HEK293 (cell line): ENCODE measurements around the gene C19orf73.

Source experiments
- CTCF ChIA-PET: fragments of 350-600 bp; formaldehyde crosslinking; extraction: SDS; loops from one replicate; lab custom pipeline; 2021; ENCODE audit warnings: antibody characterized with exemption; lab: Yijun Ruan, JAX
- POLR2A ChIA-PET: fragments of 300-600 bp; formaldehyde crosslinking; extraction: SDS; loops from one replicate; lab custom pipeline; 2020; ENCODE audit warnings: antibody characterized with exemption, inconsistent platforms; lab: Yijun Ruan, JAX
- H3K27ac ChIP-seq: fragments of 200-500 bp; sonication (Bioruptor generic); 2 replicates; pipeline ENCODE4 v1.5.1; 2014; ENCODE audit warnings: low read depth, low read length, control low read depth, inconsistent platforms; ENCODE audit errors: extremely low read depth
- H3K36me3 ChIP-seq, 2 experiments: fragments of 200-500 bp in 1 of 2; sonication (Bioruptor generic) in 1 of 2; 1 replicate in 1 of 2; 2 replicates in 1 of 2; pipeline ENCODE4 v1.5.1; 2014 to 2017; ENCODE audit warnings: inconsistent platforms in 2 of 2, low read length in 2 of 2; ENCODE audit not compliant: control insufficient read depth in 2 of 2, insufficient read depth in 1 of 2
- H3K4me1 ChIP-seq: fragments of 200-500 bp; sonication (Bioruptor generic); 2 replicates; pipeline ENCODE4 v1.5.1; 2014; ENCODE audit warnings: mild to moderate bottlenecking, low read length, inconsistent platforms; ENCODE audit not compliant: control insufficient read depth, insufficient read depth
- H3K4me3 ChIP-seq: 2 replicates; pipeline ENCODE4 v1.5.1; 2011; ENCODE audit warnings: low read depth, mild to moderate bottlenecking, control low read depth, low read length, moderate library complexity
- H3K9me3 ChIP-seq: fragments of 200-500 bp; sonication (Bioruptor generic); 2 replicates; pipeline ENCODE4 v1.5.1; 2014; ENCODE audit warnings: low read depth, low read length, inconsistent platforms; ENCODE audit not compliant: control insufficient read depth, insufficient read depth
- GLIS2 ChIP-seq: fragments of 450-650 bp; formaldehyde crosslinking; IDR thresholded peaks from 2 replicates; pipeline ENCODE4 v1.5.1; 2016; ENCODE audit warnings: missing biosample characterization, missing genetic modification characterization
- IKZF3 ChIP-seq: fragments of 450-650 bp; IDR thresholded peaks from 2 replicates; pipeline ENCODE4 v1.5.0; 2018; ENCODE audit warnings: missing biosample characterization, mild to moderate bottlenecking, missing genetic modification characterization, moderate library complexity
- RBAK ChIP-seq: fragments of 450-650 bp; formaldehyde crosslinking; IDR thresholded peaks from 2 replicates; pipeline ENCODE4 v1.5.1; 2016; ENCODE audit warnings: missing biosample characterization, missing genetic modification characterization
- REPIN1 ChIP-seq: fragments of 450-650 bp; formaldehyde crosslinking; IDR thresholded peaks from 2 replicates; pipeline ENCODE4 v1.5.1; 2017; ENCODE audit warnings: missing biosample characterization, missing genetic modification characterization, low read depth
- TRIM28 ChIP-seq: IDR thresholded peaks from 2 replicates; pipeline ENCODE4 v1.6.1; 2011; ENCODE audit warnings: low read length, control low read depth, borderline replicate concordance
- ZBTB20 ChIP-seq: fragments of 450-650 bp; formaldehyde crosslinking; IDR thresholded peaks from 2 replicates; pipeline ENCODE4 v1.5.1; 2016; ENCODE audit warnings: missing biosample characterization, missing genetic modification characterization
- ZBTB8A ChIP-seq: fragments of 450-650 bp; formaldehyde crosslinking; IDR thresholded peaks from 2 replicates; pipeline ENCODE4 v1.5.1; 2016; ENCODE audit warnings: missing biosample characterization, missing genetic modification characterization
- ZFHX2 ChIP-seq: fragments of 450-650 bp; formaldehyde crosslinking; conservative IDR thresholded peaks from 2 replicates; pipeline ENCODE4 v1.5.1; 2016; ENCODE audit warnings: missing biosample characterization, missing genetic modification characterization
- ZFP69B ChIP-seq: fragments of 450-650 bp; formaldehyde crosslinking; IDR thresholded peaks from 2 replicates; pipeline ENCODE4 v1.5.1; 2016; ENCODE audit warnings: missing biosample characterization, missing genetic modification characterization
- ZNF133 ChIP-seq: fragments of 450-650 bp; formaldehyde crosslinking; IDR thresholded peaks from 2 replicates; pipeline ENCODE4 v1.5.1; 2016; ENCODE audit warnings: missing biosample characterization, missing genetic modification characterization
- ZNF140 ChIP-seq: fragments of 450-650 bp; formaldehyde crosslinking; IDR thresholded peaks from 2 replicates; pipeline ENCODE4 v1.5.1; 2016; ENCODE audit warnings: missing biosample characterization, missing genetic modification characterization
- ZNF223 ChIP-seq: fragments of 450-650 bp; formaldehyde crosslinking; IDR thresholded peaks from 2 replicates; pipeline ENCODE4 v1.5.1; 2016; ENCODE audit warnings: missing biosample characterization, missing genetic modification characterization
- ZNF521 ChIP-seq: fragments of 450-650 bp; formaldehyde crosslinking; IDR thresholded peaks from 2 replicates; pipeline ENCODE4 v1.5.1; 2017; ENCODE audit warnings: missing biosample characterization, mild to moderate bottlenecking, missing genetic modification characterization
- ZNF558 ChIP-seq: fragments of 450-650 bp; formaldehyde crosslinking; IDR thresholded peaks from 2 replicates; pipeline ENCODE4 v1.5.1; 2016; ENCODE audit warnings: missing biosample characterization, missing genetic modification characterization
- ZNF560 ChIP-seq: fragments of 450-650 bp; formaldehyde crosslinking; IDR thresholded peaks from 2 replicates; pipeline ENCODE4 v1.5.1; 2017; ENCODE audit warnings: missing biosample characterization, missing genetic modification characterization, borderline replicate concordance
- ZNF580 ChIP-seq: fragments of 450-650 bp; formaldehyde crosslinking; IDR thresholded peaks from 2 replicates; pipeline ENCODE4 v1.5.1; 2016; ENCODE audit warnings: missing biosample characterization, missing genetic modification characterization
- ZNF701 ChIP-seq: fragments of 450-650 bp; formaldehyde crosslinking; IDR thresholded peaks from 2 replicates; pipeline ENCODE4 v1.5.1; 2016; ENCODE audit warnings: missing biosample characterization, missing genetic modification characterization
- ZNF777 ChIP-seq: fragments of 450-650 bp; formaldehyde crosslinking; IDR thresholded peaks from 2 replicates; pipeline ENCODE4 v1.5.1; 2017; ENCODE audit warnings: missing biosample characterization, missing genetic modification characterization, borderline replicate concordance
- ZSCAN18 ChIP-seq: fragments of 450-650 bp; formaldehyde crosslinking; IDR thresholded peaks from 2 replicates; pipeline ENCODE4 v1.5.1; 2016; ENCODE audit warnings: missing biosample characterization, missing genetic modification characterization
- TF ChIP-seq, protein P1 (sequence below): fragments of 450-650 bp; formaldehyde crosslinking; optimal IDR thresholded peaks from 2 replicates; pipeline ENCODE3; 2016; ENCODE audit warnings: missing biosample characterization, mild to moderate bottlenecking, missing genetic modification characterization
- TF ChIP-seq, protein P2 (sequence below): fragments of 450-650 bp; formaldehyde crosslinking; IDR thresholded peaks from 2 replicates; pipeline ENCODE4 v1.5.1; 2016; ENCODE audit warnings: missing biosample characterization, missing genetic modification characterization
- TF ChIP-seq, protein P3 (sequence below): fragments of 450-650 bp; formaldehyde crosslinking; IDR thresholded peaks from 2 replicates; pipeline ENCODE4 v1.5.1; 2016; ENCODE audit warnings: missing biosample characterization, missing genetic modification characterization
- TF ChIP-seq, protein P4 (sequence below): fragments of 450-650 bp; formaldehyde crosslinking; IDR thresholded peaks from 2 replicates; pipeline ENCODE4 v1.5.1; 2017; ENCODE audit warnings: missing biosample characterization, missing genetic modification characterization

Gene C19orf73

GRCh38 chr19:49119411-49120324 lies 725 bp upstream of the C19orf73 start, which contains the start of gene PPFIA3 (continued):
- TF ChIP-seq ZNF560: no peak
- TF ChIP-seq ZNF558: no peak
- no peak for TF ChIP-seq TRIM28
- no peak for TF ChIP-seq REPIN1 (tag by site-specific recombination)
- TF ChIP-seq ZBTB20 (tag by site-specific recombination): peak; percentile 82
- peak; percentile 2 for TF ChIP-seq ZFP69B (tag by site-specific recombination)
- TF ChIP-seq ZNF701 (tag by site-specific recombination): no peak
- TF ChIP-seq ZNF521 (tag by site-specific recombination): no peak
- TF ChIP-seq RBAK (tag by site-specific recombination): no peak
- TF ChIP-seq, protein P1, sequence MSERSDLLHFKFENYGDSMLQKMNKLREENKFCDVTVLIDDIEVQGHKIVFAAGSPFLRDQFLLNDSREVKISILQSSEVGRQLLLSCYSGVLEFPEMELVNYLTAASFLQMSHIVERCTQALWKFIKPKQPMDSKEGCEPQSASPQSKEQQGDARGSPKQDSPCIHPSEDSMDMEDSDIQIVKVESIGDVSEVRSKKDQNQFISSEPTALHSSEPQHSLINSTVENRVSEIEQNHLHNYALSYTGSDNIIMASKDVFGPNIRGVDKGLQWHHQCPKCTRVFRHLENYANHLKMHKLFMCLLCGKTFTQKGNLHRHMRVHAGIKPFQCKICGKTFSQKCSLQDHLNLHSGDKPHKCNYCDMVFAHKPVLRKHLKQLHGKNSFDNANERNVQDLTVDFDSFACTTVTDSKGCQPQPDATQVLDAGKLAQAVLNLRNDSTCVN (tag by site-specific recombination): peak; percentile 44
- TF ChIP-seq, protein P2, sequence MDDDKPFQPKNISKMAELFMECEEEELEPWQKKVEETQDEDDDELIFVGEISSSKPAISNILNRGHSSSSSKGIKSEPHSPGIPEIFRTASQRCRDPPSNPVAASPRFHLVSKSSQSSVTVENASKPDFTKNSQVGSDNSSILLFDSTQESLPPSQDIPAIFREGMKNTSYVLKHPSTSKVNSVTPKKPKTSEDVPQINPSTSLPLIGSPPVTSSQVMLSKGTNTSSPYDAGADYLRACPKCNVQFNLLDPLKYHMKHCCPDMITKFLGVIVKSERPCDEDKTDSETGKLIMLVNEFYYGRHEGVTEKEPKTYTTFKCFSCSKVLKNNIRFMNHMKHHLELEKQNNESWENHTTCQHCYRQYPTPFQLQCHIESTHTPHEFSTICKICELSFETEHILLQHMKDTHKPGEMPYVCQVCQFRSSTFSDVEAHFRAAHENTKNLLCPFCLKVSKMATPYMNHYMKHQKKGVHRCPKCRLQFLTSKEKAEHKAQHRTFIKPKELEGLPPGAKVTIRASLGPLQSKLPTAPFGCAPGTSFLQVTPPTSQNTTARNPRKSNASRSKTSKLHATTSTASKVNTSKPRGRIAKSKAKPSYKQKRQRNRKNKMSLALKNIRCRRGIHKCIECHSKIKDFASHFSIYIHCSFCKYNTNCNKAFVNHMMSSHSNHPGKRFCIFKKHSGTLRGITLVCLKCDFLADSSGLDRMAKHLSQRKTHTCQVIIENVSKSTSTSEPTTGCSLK (tag by site-specific recombination): no peak
- TF ChIP-seq ZNF777 (tag by site-specific recombination): peak; percentile 56; the same call in 1 of the 2 replicates
- peak; percentile 61 for TF ChIP-seq GLIS2 (tag by site-specific recombination)
- peak; percentile 33; the same call in 1 of the 2 replicates for TF ChIP-seq ZBTB8A (tag by site-specific recombination)
- no peak for TF ChIP-seq ZSCAN18 (tag by site-specific recombination)
- TF ChIP-seq, all 188 proteins: peak for 15

DNA sequence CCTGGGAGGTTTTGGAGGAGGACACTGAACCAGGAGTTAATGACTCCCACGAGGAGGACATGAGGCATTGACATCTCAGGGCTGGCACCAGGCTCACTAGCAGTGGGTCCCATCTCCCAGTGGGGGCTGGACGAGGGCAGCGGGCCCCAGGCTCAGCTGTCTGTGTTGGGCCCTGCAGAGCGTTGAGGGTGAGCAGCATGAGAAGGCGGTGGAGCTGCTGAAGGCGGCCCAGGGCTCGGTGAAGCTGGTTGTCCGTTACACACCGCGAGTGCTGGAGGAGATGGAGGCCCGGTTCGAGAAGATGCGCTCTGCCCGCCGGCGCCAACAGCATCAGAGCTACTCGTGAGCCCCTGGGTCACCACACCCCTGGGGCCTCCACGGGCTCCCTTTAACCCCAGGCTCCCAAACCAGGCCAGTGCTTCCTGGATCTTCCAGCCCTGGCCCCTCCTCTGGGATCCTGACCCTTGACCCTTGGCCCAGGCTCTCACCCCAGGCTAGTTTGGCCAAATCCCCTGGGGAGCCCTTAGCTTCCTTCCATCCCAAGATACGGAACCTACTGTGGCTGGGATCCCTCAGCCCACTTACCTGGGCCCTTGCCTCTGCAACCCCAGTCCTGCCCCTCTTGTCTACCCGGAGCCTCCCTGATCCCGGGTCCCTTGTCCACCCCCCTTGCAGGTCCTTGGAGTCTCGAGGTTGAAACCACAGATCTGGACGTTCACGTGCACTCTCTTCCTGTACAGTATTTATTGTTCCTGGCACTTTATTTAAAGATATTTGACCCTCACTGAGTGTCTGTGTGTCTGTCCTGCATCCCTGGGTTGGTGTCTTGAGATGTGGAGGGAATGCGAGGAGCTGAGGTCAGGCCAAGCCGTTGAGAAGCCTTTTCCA lies 1.0 kb downstream of the C19orf73 start:
- ChIA-PET CTCF (interaction anchor here (0.5 to 1.7 kb wide), 3 partner anchors 9 to 91 kb away, joined by 3 to 7 read pairs (median 3); no protein-coding TSS in a partner anchor), POLR2A (interaction anchor here (0.7 to 2.1 kb wide), 5 partner anchors 10 to 252 kb away, joined by 4 to 11 read pairs (median 4); no protein-coding TSS in a partner anchor)
- no peak for TF ChIP-seq ZNF140
- 0 out of 2 replicates have a peak, but pooled peaks have one; percentile 27 for TF ChIP-seq IKZF3
- TF ChIP-seq ZNF133 (tag by site-specific recombination): no peak
- TF ChIP-seq, protein P3, sequence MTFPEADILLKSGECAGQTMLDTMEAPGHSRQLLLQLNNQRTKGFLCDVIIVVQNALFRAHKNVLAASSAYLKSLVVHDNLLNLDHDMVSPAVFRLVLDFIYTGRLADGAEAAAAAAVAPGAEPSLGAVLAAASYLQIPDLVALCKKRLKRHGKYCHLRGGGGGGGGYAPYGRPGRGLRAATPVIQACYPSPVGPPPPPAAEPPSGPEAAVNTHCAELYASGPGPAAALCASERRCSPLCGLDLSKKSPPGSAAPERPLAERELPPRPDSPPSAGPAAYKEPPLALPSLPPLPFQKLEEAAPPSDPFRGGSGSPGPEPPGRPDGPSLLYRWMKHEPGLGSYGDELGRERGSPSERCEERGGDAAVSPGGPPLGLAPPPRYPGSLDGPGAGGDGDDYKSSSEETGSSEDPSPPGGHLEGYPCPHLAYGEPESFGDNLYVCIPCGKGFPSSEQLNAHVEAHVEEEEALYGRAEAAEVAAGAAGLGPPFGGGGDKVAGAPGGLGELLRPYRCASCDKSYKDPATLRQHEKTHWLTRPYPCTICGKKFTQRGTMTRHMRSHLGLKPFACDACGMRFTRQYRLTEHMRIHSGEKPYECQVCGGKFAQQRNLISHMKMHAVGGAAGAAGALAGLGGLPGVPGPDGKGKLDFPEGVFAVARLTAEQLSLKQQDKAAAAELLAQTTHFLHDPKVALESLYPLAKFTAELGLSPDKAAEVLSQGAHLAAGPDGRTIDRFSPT (tag by site-specific recombination): no peak
- TF ChIP-seq ZNF223 (tag by site-specific recombination): no peak
- no peak for TF ChIP-seq ZFHX2 (tag by site-specific recombination)
- no peak for TF ChIP-seq ZNF580 (tag by site-specific recombination)
- TF ChIP-seq ZSCAN18 (tag by site-specific recombination): no peak
- TF ChIP-seq ZFP69B (tag by site-specific recombination): peak; percentile 65; the same call in 1 of the 2 replicates
- TF ChIP-seq, protein P4, sequence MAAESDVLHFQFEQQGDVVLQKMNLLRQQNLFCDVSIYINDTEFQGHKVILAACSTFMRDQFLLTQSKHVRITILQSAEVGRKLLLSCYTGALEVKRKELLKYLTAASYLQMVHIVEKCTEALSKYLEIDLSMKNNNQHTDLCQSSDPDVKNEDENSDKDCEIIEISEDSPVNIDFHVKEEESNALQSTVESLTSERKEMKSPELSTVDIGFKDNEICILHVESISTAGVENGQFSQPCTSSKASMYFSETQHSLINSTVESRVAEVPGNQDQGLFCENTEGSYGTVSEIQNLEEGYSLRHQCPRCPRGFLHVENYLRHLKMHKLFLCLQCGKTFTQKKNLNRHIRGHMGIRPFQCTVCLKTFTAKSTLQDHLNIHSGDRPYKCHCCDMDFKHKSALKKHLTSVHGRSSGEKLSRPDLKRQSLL (tag by site-specific recombination): peak; percentile 40; the same call in 1 of the 2 replicates

More for the DNA sequence above, 1.0 kb downstream of the C19orf73 start:
- Histone ChIP-seq H3K36me3 (peaks cover 0 to 9% of the 10 kb centered on the region in 2 experiments; a peak in 2 of 3 replicates), H3K4me1 (peaks cover 16% of the 10 kb centered on the region), H3K4me3 (peak overlapping the region; percentile 54), H3K27ac (peak overlapping the region; percentile 82; the same call in 1 of the 2 replicates), H3K9me3 (no peaks in the 10 kb centered on the region)
